ENCODE data around the gene MSI2.
"Not testable (repeated sequence)": the region's sequence is repeated elsewhere in the genome, so short reads cannot be mapped to it uniquely, and the experiment has no call there.

MSI2 gene

DNA sequence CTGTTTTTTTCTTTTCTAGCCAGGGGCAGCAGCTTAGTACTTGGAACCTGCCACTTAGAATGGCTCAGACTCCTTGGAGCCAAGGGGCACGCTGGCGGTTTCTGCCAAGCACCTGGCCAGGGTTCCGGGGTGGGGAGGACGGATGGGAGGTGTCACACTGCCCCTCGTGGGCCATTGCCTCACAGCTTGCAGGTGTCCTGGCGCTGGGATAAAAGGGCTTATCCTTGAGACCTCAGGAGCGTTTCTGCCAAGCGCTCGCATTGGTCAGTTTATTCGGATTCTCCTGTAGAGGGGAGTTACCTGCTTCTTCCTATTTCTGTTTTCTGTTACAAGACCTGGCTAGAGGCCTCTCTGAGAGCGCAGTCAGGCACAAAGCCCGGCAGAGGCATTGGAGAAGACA is 234.6 kb downstream of the MSI2 start:
- DNase-seq (ENCODE audit: low read depth, low spot score) = no peak
- Histone ChIP-seq H3K27me3 (ENCODE audit: control insufficient read depth, insufficient read depth, low read length) (no peaks in the 10 kb centered on the region), H3K4me1 (ENCODE audit: control insufficient read depth, insufficient read depth, low read length) (no peaks in the 10 kb centered on the region), H3K36me3 (ENCODE audit: control insufficient read depth, insufficient read depth, low read length) (no peaks in the 10 kb centered on the region), H3K4me3 (ENCODE audit: low read length) (no peak overlapping the region), H3K27ac (ENCODE audit: low read length) (no peak overlapping the region), H3K9me3 (ENCODE audit: control insufficient read depth, insufficient read depth, low read length) (no peaks in the 10 kb centered on the region)
- WGBS (ENCODE audit: insufficient coverage, insufficient read length) = no CpG with 5 or more reads among the region's 12 CpGs

- no peaks in the 10 kb centered on the region for H3K27me3 ChIP-seq (ENCODE audit: control insufficient read depth, insufficient read depth, low read length)
- no peaks in the 10 kb centered on the region for H3K36me3 ChIP-seq (ENCODE audit: control insufficient read depth, insufficient read depth, low read length)
- H3K27ac ChIP-seq (ENCODE audit: low read length) = no peak overlapping the region
- no CpG with 5 or more reads among the region's 5 CpGs for WGBS (ENCODE audit: insufficient coverage, insufficient read length)
- H3K4me1 ChIP-seq (ENCODE audit: control insufficient read depth, insufficient read depth, low read length) = no peaks in the 10 kb centered on the region
- H3K9me3 ChIP-seq (ENCODE audit: control insufficient read depth, insufficient read depth, low read length) = no peaks in the 10 kb centered on the region
- DNase-seq (ENCODE audit: low read depth, low spot score) = no peak
- no peak overlapping the region for H3K4me3 ChIP-seq (ENCODE audit: low read length)
Observed at GRCh38 chr17:57493171-57493570, 236.8 kb downstream of the MSI2 start.

DNA sequence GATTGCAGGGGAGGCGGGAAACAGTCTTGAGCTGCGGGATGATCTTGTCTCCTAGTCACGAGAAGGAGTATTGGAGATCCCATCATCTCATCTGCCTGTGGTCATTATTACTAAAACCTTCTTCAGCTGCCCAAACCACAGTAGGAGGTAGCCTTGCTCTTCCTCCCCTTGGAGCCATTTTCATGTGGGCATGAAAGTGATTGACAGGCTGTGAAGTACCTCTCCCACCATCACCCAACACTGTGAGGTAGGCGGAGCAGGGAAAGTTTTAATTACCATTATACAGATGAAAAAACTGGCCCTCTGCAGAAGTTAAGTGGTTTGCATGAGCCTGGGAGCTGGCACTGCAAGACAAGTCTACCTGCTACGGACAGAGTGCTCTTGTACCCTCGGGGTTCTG is 237.3 kb downstream of the MSI2 start:
- no peak for DNase-seq (ENCODE audit: low read depth, low spot score)
- no peaks in the 10 kb centered on the region for H3K9me3 ChIP-seq (ENCODE audit: control insufficient read depth, insufficient read depth, low read length)
- no CpG with 5 or more reads among the region's 6 CpGs for WGBS (ENCODE audit: insufficient coverage, insufficient read length)
- no peaks in the 10 kb centered on the region for H3K27me3 ChIP-seq (ENCODE audit: control insufficient read depth, insufficient read depth, low read length)
- H3K4me1 ChIP-seq (ENCODE audit: control insufficient read depth, insufficient read depth, low read length) = no peaks in the 10 kb centered on the region
- H3K36me3 ChIP-seq (ENCODE audit: control insufficient read depth, insufficient read depth, low read length) = no peaks in the 10 kb centered on the region
- H3K4me3 ChIP-seq (ENCODE audit: low read length) = no peak overlapping the region
- no peak overlapping the region for H3K27ac ChIP-seq (ENCODE audit: low read length)

DNA sequence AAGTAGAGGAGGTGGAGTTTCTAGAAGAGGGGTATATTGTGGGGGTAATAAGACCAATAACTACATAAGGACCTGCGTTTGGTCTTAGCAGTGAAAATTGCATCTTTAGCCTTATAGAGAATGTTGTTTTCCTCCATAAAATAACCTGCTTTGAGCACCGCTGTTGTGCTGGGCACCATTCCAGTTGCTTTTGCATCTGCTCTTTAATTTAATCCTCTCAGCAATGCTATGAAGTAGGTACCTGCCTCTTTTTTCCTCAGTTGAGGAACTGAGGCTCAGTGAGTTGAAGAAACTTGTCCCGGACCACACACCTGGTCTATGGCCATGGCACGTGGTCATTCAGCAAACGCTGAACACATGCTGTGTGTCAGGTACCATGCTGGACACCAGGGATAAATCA is 238.1 kb downstream of the MSI2 start:
- WGBS (ENCODE audit: insufficient coverage, insufficient read length) = no CpG with 5 or more reads among the region's 5 CpGs
- Histone ChIP-seq H3K36me3 (ENCODE audit: control insufficient read depth, insufficient read depth, low read length) (no peaks in the 10 kb centered on the region), H3K9me3 (ENCODE audit: control insufficient read depth, insufficient read depth, low read length) (no peaks in the 10 kb centered on the region), H3K27ac (ENCODE audit: low read length) (no peak overlapping the region), H3K4me3 (ENCODE audit: low read length) (no peak overlapping the region), H3K4me1 (ENCODE audit: control insufficient read depth, insufficient read depth, low read length) (no peaks in the 10 kb centered on the region), H3K27me3 (ENCODE audit: control insufficient read depth, insufficient read depth, low read length) (no peaks in the 10 kb centered on the region)
- DNase-seq (ENCODE audit: low read depth, low spot score) = no peak

DNA sequence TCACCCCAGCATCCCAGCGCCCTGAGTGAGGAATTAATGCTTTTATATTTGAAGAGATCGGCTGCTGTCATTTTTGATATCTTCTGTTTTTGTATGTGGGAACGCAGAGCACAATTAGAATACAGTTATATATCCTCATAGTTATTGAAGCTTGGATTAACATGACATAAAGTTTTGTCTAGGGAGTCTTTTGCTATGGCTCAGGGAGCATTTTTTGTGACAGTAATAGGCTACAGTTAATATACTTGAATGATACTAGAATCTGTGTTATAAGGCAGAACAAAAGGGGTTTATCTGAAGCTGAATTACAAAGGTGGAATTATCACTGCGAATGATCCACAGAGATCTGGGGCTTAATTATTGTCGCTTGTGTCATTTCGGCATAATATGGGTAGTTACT is 239.4 kb downstream of the MSI2 start:
- no peaks in the 10 kb centered on the region for H3K4me1 ChIP-seq (ENCODE audit: control insufficient read depth, insufficient read depth, low read length)
- H3K4me3 ChIP-seq (ENCODE audit: low read length) = no peak overlapping the region
- H3K27ac ChIP-seq (ENCODE audit: low read length) = no peak overlapping the region
- H3K9me3 ChIP-seq (ENCODE audit: control insufficient read depth, insufficient read depth, low read length) = no peaks in the 10 kb centered on the region
- no peaks in the 10 kb centered on the region for H3K36me3 ChIP-seq (ENCODE audit: control insufficient read depth, insufficient read depth, low read length)
- WGBS (ENCODE audit: insufficient coverage, insufficient read length) = no CpG with 5 or more reads among the region's 6 CpGs
- DNase-seq (ENCODE audit: low read depth, low spot score) = no peak
- no peaks in the 10 kb centered on the region for H3K27me3 ChIP-seq (ENCODE audit: control insufficient read depth, insufficient read depth, low read length)

DNA sequence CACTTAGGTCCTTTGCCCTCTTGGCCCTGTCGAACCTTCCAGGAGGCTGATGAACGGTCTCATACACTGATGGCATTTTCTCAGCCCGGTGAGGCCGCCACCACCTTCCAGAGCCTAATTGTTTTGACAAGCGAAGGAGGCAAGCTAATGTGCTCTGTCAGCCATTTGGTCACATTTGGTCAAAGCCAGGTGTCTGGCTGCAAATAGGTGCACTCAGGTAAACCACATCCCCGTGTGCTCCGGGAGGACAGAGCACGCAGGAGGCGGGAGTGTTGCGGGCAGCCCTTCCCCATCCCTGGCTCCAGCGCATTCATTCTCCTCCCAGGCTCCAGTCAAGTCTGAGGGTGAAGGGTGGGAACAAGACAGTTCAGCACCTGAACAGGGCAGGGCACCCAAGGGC is 240.1 kb downstream of the MSI2 start:
- no CpG with 5 or more reads among the region's 11 CpGs for WGBS (ENCODE audit: insufficient coverage, insufficient read length)
- H3K27me3 ChIP-seq (ENCODE audit: control insufficient read depth, insufficient read depth, low read length) = no peaks in the 10 kb centered on the region
- no peak overlapping the region for H3K4me3 ChIP-seq (ENCODE audit: low read length)
- no peak for DNase-seq (ENCODE audit: low read depth, low spot score)
- H3K36me3 ChIP-seq (ENCODE audit: control insufficient read depth, insufficient read depth, low read length) = no peaks in the 10 kb centered on the region
- no peaks in the 10 kb centered on the region for H3K4me1 ChIP-seq (ENCODE audit: control insufficient read depth, insufficient read depth, low read length)
- H3K27ac ChIP-seq (ENCODE audit: low read length) = no peak overlapping the region
- no peaks in the 10 kb centered on the region for H3K9me3 ChIP-seq (ENCODE audit: control insufficient read depth, insufficient read depth, low read length)

- H3K4me3 ChIP-seq (ENCODE audit: low read length) = no peak overlapping the region
- H3K9me3 ChIP-seq (ENCODE audit: control insufficient read depth, insufficient read depth, low read length) = no peaks in the 10 kb centered on the region
- WGBS (ENCODE audit: insufficient coverage, insufficient read length) = no CpG with 5 or more reads among the region's 7 CpGs
- no peak overlapping the region for H3K27ac ChIP-seq (ENCODE audit: low read length)
- DNase-seq (ENCODE audit: low read depth, low spot score) = no peak
- H3K36me3 ChIP-seq (ENCODE audit: control insufficient read depth, insufficient read depth, low read length) = no peaks in the 10 kb centered on the region
- H3K4me1 ChIP-seq (ENCODE audit: control insufficient read depth, insufficient read depth, low read length) = no peaks in the 10 kb centered on the region
- no peaks in the 10 kb centered on the region for H3K27me3 ChIP-seq (ENCODE audit: control insufficient read depth, insufficient read depth, low read length)
Observed at GRCh38 chr17:57498443-57498842, 242.1 kb downstream of the MSI2 start.

GRCh38 chr17:57499221-57499620 is 242.9 kb downstream of the MSI2 start:
- H3K4me1 ChIP-seq (ENCODE audit: control insufficient read depth, insufficient read depth, low read length); H3K27me3 ChIP-seq (ENCODE audit: control insufficient read depth, insufficient read depth, low read length); H3K9me3 ChIP-seq (ENCODE audit: control insufficient read depth, insufficient read depth, low read length); DNase-seq (ENCODE audit: low read depth, low spot score); H3K36me3 ChIP-seq (ENCODE audit: control insufficient read depth, insufficient read depth, low read length); H3K4me3 ChIP-seq (ENCODE audit: low read length); H3K27ac ChIP-seq (ENCODE audit: low read length): not testable (repeated sequence)
- no CpG with 5 or more reads among the region's 3 CpGs for WGBS (ENCODE audit: insufficient coverage, insufficient read length)

- Histone ChIP-seq H3K36me3 (ENCODE audit: control insufficient read depth, insufficient read depth, low read length) (no peaks in the 10 kb centered on the region), H3K4me1 (ENCODE audit: control insufficient read depth, insufficient read depth, low read length) (no peaks in the 10 kb centered on the region), H3K9me3 (ENCODE audit: control insufficient read depth, insufficient read depth, low read length) (no peaks in the 10 kb centered on the region), H3K4me3 (ENCODE audit: low read length) (no peak overlapping the region), H3K27me3 (ENCODE audit: control insufficient read depth, insufficient read depth, low read length) (no peaks in the 10 kb centered on the region), H3K27ac (ENCODE audit: low read length) (no peak overlapping the region)
- no CpG with 5 or more reads among the region's 6 CpGs for WGBS (ENCODE audit: insufficient coverage, insufficient read length)
- DNase-seq (ENCODE audit: low read depth, low spot score) = no peak
Observed at GRCh38 chr17:57499648-57500049, 243.3 kb downstream of the MSI2 start.

DNA sequence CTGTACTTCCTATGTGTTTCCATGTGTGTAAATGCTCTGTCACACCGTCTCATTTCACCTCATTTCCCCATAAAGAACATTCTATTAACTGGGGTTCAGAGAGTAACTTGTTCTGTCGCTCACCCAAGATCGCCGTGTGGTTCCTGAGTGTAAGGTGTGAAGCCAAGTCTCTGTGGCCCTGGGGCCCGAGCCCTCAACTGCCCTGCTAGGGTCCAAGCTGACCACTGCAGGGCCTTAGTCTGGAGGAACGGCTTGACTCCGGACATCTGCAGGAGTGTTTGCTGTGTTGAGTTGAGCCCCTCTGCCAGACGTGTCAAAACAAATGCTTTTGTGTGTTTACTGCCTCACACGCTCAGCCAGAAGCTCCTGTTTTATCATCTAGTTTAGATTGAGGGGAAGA is 244.7 kb downstream of the MSI2 start:
- Histone ChIP-seq H3K4me1 (ENCODE audit: control insufficient read depth, insufficient read depth, low read length) (no peaks in the 10 kb centered on the region), H3K4me3 (ENCODE audit: low read length) (no peak overlapping the region), H3K27ac (ENCODE audit: low read length) (no peak overlapping the region), H3K27me3 (ENCODE audit: control insufficient read depth, insufficient read depth, low read length) (no peaks in the 10 kb centered on the region), H3K36me3 (ENCODE audit: control insufficient read depth, insufficient read depth, low read length) (no peaks in the 10 kb centered on the region), H3K9me3 (ENCODE audit: control insufficient read depth, insufficient read depth, low read length) (no peaks in the 10 kb centered on the region)
- WGBS (ENCODE audit: insufficient coverage, insufficient read length) = no CpG with 5 or more reads among the region's 9 CpGs
- no peak for DNase-seq (ENCODE audit: low read depth, low spot score)

GRCh38 chr17:57502022-57502421 is 245.7 kb downstream of the MSI2 start:
- DNase-seq (ENCODE audit: low read depth, low spot score) = no peak
- Histone ChIP-seq H3K36me3 (ENCODE audit: control insufficient read depth, insufficient read depth, low read length) (no peaks in the 10 kb centered on the region), H3K9me3 (ENCODE audit: control insufficient read depth, insufficient read depth, low read length) (no peaks in the 10 kb centered on the region), H3K27ac (ENCODE audit: low read length) (no peak overlapping the region), H3K4me1 (ENCODE audit: control insufficient read depth, insufficient read depth, low read length) (peaks cover 3% of the 10 kb centered on the region; the same call in 1 of the 2 replicates), H3K4me3 (ENCODE audit: low read length) (no peak overlapping the region), H3K27me3 (ENCODE audit: control insufficient read depth, insufficient read depth, low read length) (no peaks in the 10 kb centered on the region)
- no CpG with 5 or more reads among the region's 4 CpGs for WGBS (ENCODE audit: insufficient coverage, insufficient read length)
